Lung (tissue), 16 donors: ENCODE data around the gene DNMT3A. TPM values are rescaled to one million over a fixed set of nuclear protein-coding genes. Genes with fewer than 3 reads are reported as not detected.

ENCODE experiments used
- ATAC-seq: fragments of 200-7000 bp; cut with Tn5 transposase; one replicate; pipeline ENCODE4 v1.9.1; 2020; ENCODE audit warnings: moderate number of reproducible peaks; ENCODE audit not compliant: insufficient read depth, low FRiP score
- DNase-seq, 3 donors: peaks; one replicate each; pipeline ENCODE4 v3.0.0-alpha.2; 2013 to 2017
- H3K27ac ChIP-seq, 2 donors: one replicate each; pipeline ENCODE4 v1.5.1; 2013; ENCODE audit warnings: mild to moderate bottlenecking in 2 of 2, moderate library complexity in 2 of 2, control low read depth in 1 of 2, inconsistent platforms in 1 of 2, low read depth in 1 of 2, low read length in 1 of 2
- H3K27me3 ChIP-seq, 3 donors: one replicate each; pipeline ENCODE4 v1.5.1; 2013; ENCODE audit warnings: low read length in 2 of 3; ENCODE audit not compliant: control insufficient read depth in 3 of 3, insufficient read depth in 3 of 3
- H3K36me3 ChIP-seq, 4 donors: one replicate each; pipeline ENCODE4 v1.5.1; 2013; ENCODE audit warnings: low read length in 4 of 4, mild to moderate bottlenecking in 1 of 4, moderate library complexity in 1 of 4; ENCODE audit not compliant: control insufficient read depth in 4 of 4, insufficient read depth in 4 of 4
- H3K4me1 ChIP-seq, 5 donors: one replicate each; pipeline ENCODE4 v1.5.1; 2013; ENCODE audit warnings: low read length in 5 of 5, mild to moderate bottlenecking in 2 of 5, moderate library complexity in 1 of 5; ENCODE audit not compliant: control insufficient read depth in 5 of 5, insufficient read depth in 5 of 5
- H3K4me3 ChIP-seq: one replicate; pipeline ENCODE4 v1.5.1; 2013; ENCODE audit warnings: mild to moderate bottlenecking, control low read depth, moderate library complexity
- H3K9ac ChIP-seq, 2 donors: one replicate each; pipeline ENCODE4 v1.5.1; 2013; ENCODE audit warnings: low read length in 2 of 2, control low read depth in 1 of 2; ENCODE audit not compliant: insufficient read depth in 1 of 2
- H3K9me3 ChIP-seq, 4 donors: one replicate each; pipeline ENCODE4 v1.5.1; 2013; ENCODE audit warnings: low read length in 3 of 4, mild to moderate bottlenecking in 1 of 4, moderate library complexity in 1 of 4; ENCODE audit not compliant: control insufficient read depth in 4 of 4, insufficient read depth in 3 of 4
- CTCF ChIP-seq: IDR thresholded peaks from 2 replicates; pipeline ENCODE4 v1.5.1; 2012; ENCODE audit warnings: mild to moderate bottlenecking; ENCODE audit errors: control extremely low read depth, extremely low read depth
- WGBS, 2 donors: extraction: QIAGEN DNeasy Blood & Tissue Kit; methylation state at CpG; one replicate each; pipeline ENCODE4 v1.1.7; 2013; 5-methylcytosine and 5-hydroxymethylcytosine counted together
- long read RNA-seq, 5 donors: transcript quantifications; one replicate each; lab custom pipeline, GENCODE V29; 2026
- polyA plus RNA-seq, 2 donors: library from polyadenylated mRNA; stranded (reverse); fragments of 200-250 nt; gene quantifications; one replicate each; pipeline ENCODE4 v1.2.1, GENCODE V29; 2013
- total RNA-seq, 2 donors: library from RNA; depleted of rRNA in 1 of 2; stranded (reverse); fragments of >200 nt in 1 of 2; gene quantifications; one replicate each; pipeline ENCODE4 v1.2.1, GENCODE V29; 2014 to 2021
- donor health status: control.
- donor health status: control.
- donor health status: Bipolar disorder and iron deficiency.
- donor health status: healthy.
- donor health status: DM: yes; HTN: yes; CAD: no.

DNMT3A gene
- 10 to 100 TPM; 41.2 to 61.0 TPM for total RNA-seq
- polyA plus RNA-seq = 10 to 100 TPM in 1 of 2 donors, 1 to 10 TPM in 1; 9.2 to 12.6 TPM
- long read RNA-seq, donor 1, full-length matches to known transcripts = 11 of 20 reads
- long read RNA-seq, donor 1, partial matches to known transcripts = 9 of 20 reads
- long read RNA-seq, donor 1, other reads (novel, unspliced or antisense) = 0 of 20 reads
- long read RNA-seq, donor 2, full-length matches to known transcripts = 3 of 3 reads
- long read RNA-seq, donor 2, partial matches to known transcripts = 0 of 3 reads
- long read RNA-seq, donor 2, other reads (novel, unspliced or antisense) = 0 of 3 reads
- long read RNA-seq, donor 3, partial matches to known transcripts = 6 of 11 reads
- long read RNA-seq, donor 3, other reads (novel, unspliced or antisense) = 0 of 11 reads
- long read RNA-seq, donor 4 = 0 reads
- long read RNA-seq, donor 5, partial matches to known transcripts = 11 of 14 reads
- long read RNA-seq, donor 5, other reads (novel, unspliced or antisense) = 0 of 14 reads

- Histone ChIP-seq H3K4me1 (peaks cover 0 to 21% (median 18%) of the 10 kb centered on the region in 5 donors), H3K27ac (peak within 1 kb of the TSS; percentile 66 to 88), H3K9me3 (no peaks in the 10 kb centered on the region), H3K9ac (no peak within 1 kb of the TSS), H3K27me3 (no peaks in the 10 kb centered on the region), H3K36me3 (peaks cover 0 to 3% (median 0%) of the 10 kb centered on the region in 4 donors), H3K4me3 (peak within 1 kb of the TSS; percentile 66)
- ATAC-seq (peak; percentile 5), DNase-seq (peak; percentile 81 to 89 (median 82))
- no peak for TF ChIP-seq CTCF
- 1% methylated on average over 15 to 100 of the region's 100 CpGs for WGBS, 2 donors
Observed at GRCh38 chr2:25341753-25342371, at the start of gene DNMT3A. Gene DNMT3A (minus strand): TSS chr2:25341925. CDS start chr2:25313984, 27,941 bp downstream.

- H3K4me1 ChIP-seq = peaks cover 0 to 5% (median 0%) of the 10 kb centered on the region in 5 donors
- 97 to 99% methylated on average over 9 of the region's 9 CpGs for WGBS, 2 donors
- H3K4me3 ChIP-seq = no peak overlapping the region
- H3K27me3 ChIP-seq = no peaks in the 10 kb centered on the region
- DNase-seq = no peak
- H3K27ac ChIP-seq = no peak overlapping the region
- peaks cover 0 to 8% (median under 1%) of the 10 kb centered on the region in 4 donors for H3K36me3 ChIP-seq
- ATAC-seq = no peak
- no peaks in the 10 kb centered on the region for H3K9me3 ChIP-seq
- H3K9ac ChIP-seq = no peak overlapping the region
- no peak for TF ChIP-seq CTCF
Observed at GRCh38 chr2:25389161-25389560, 47.4 kb upstream of the DNMT3A start.

- no peaks in the 10 kb centered on the region for H3K27me3 ChIP-seq
- H3K36me3 ChIP-seq = peaks cover 0 to 8% (median under 1%) of the 10 kb centered on the region in 4 donors
- peaks cover 0 to 5% (median 0%) of the 10 kb centered on the region in 5 donors for H3K4me1 ChIP-seq
- no peak for TF ChIP-seq CTCF
- no peak overlapping the region for H3K27ac ChIP-seq
- no peaks in the 10 kb centered on the region for H3K9me3 ChIP-seq
- WGBS, 2 donors = 75 to 76% methylated on average over 6 of the region's 6 CpGs
- H3K4me3 ChIP-seq = no peak overlapping the region
- DNase-seq = no peak
- no peak for ATAC-seq
- no peak overlapping the region for H3K9ac ChIP-seq
Observed at GRCh38 chr2:25388491-25388890, 46.8 kb upstream of the DNMT3A start.
